ENCODE data around the gene TMPRSS5.
"Not testable (repeated sequence)": the region's sequence is repeated elsewhere in the genome, so short reads cannot be mapped to it uniquely, and the experiment has no call there.

Gene TMPRSS5

GRCh38 chr11:113715882-113716625 is 9.9 kb upstream of the TMPRSS5 start:
- no peaks in the 10 kb centered on the region for H3K9me3 ChIP-seq (ENCODE audit: severe bottlenecking)
- no peak overlapping the region for H3K4me3 ChIP-seq (ENCODE audit: severe bottlenecking)
- no peak for DNase-seq (ENCODE audit: low spot score)
- TF ChIP-seq CTCF (IDR thresholded peaks at IDR 0.05; ENCODE audit: poor library complexity, severe bottlenecking): no peak
- ATAC-seq (ENCODE audit: low read depth): no peak
- H3K27me3 ChIP-seq (ENCODE audit: insufficient read depth, poor library complexity, severe bottlenecking): no peaks in the 10 kb centered on the region
- no peak overlapping the region for H3K27ac ChIP-seq (ENCODE audit: poor library complexity, severe bottlenecking)
- H3K36me3 ChIP-seq (ENCODE audit: low read depth): no peaks in the 10 kb centered on the region
- H3K4me1 ChIP-seq (ENCODE audit: insufficient read depth, poor library complexity, severe bottlenecking): no peaks in the 10 kb centered on the region

- Histone ChIP-seq H3K36me3 (ENCODE audit: low read depth) (no peaks in the 10 kb centered on the region), H3K27me3 (ENCODE audit: insufficient read depth, poor library complexity, severe bottlenecking) (no peaks in the 10 kb centered on the region), H3K9me3 (ENCODE audit: severe bottlenecking) (no peaks in the 10 kb centered on the region), H3K4me1 (ENCODE audit: insufficient read depth, poor library complexity, severe bottlenecking) (no peaks in the 10 kb centered on the region), H3K27ac (ENCODE audit: poor library complexity, severe bottlenecking) (no peak overlapping the region), H3K4me3 (ENCODE audit: severe bottlenecking) (no peak overlapping the region)
- no peak for TF ChIP-seq CTCF (IDR thresholded peaks at IDR 0.05; ENCODE audit: poor library complexity, severe bottlenecking)
- ATAC-seq (ENCODE audit: low read depth): no peak
- no peak for DNase-seq (ENCODE audit: low spot score)
Measured at GRCh38 chr11:113715273-113715672, 9.2 kb upstream of the TMPRSS5 start.

- H3K4me1 ChIP-seq (ENCODE audit: insufficient read depth, poor library complexity, severe bottlenecking): no peaks in the 10 kb centered on the region
- no peak overlapping the region for H3K27ac ChIP-seq (ENCODE audit: poor library complexity, severe bottlenecking)
- no peaks in the 10 kb centered on the region for H3K27me3 ChIP-seq (ENCODE audit: insufficient read depth, poor library complexity, severe bottlenecking)
Measured at GRCh38 chr11:113710989-113711388, 4.9 kb upstream of the TMPRSS5 start.

GRCh38 chr11:113703551-113703950 is 2.6 kb downstream of the TMPRSS5 start:
- not testable (repeated sequence) for H3K27me3 ChIP-seq (ENCODE audit: insufficient read depth, poor library complexity, severe bottlenecking); H3K27ac ChIP-seq (ENCODE audit: poor library complexity, severe bottlenecking); H3K4me3 ChIP-seq (ENCODE audit: severe bottlenecking); ATAC-seq (ENCODE audit: low read depth); H3K36me3 ChIP-seq (ENCODE audit: low read depth); H3K4me1 ChIP-seq (ENCODE audit: insufficient read depth, poor library complexity, severe bottlenecking); DNase-seq (ENCODE audit: low spot score); H3K9me3 ChIP-seq (ENCODE audit: severe bottlenecking)

More at GRCh38 chr11:113710989-113711388, 4.9 kb upstream of the TMPRSS5 start:
- no peak overlapping the region for H3K4me3 ChIP-seq (ENCODE audit: severe bottlenecking)
- DNase-seq (ENCODE audit: low spot score) (no peak), ATAC-seq (ENCODE audit: low read depth) (no peak)
- H3K9me3 ChIP-seq (ENCODE audit: severe bottlenecking): no peaks in the 10 kb centered on the region
- H3K36me3 ChIP-seq (ENCODE audit: low read depth): no peaks in the 10 kb centered on the region
- TF ChIP-seq CTCF (IDR thresholded peaks at IDR 0.05; ENCODE audit: poor library complexity, severe bottlenecking): no peak

GRCh38 chr11:113701491-113701890 is 4.6 kb downstream of the TMPRSS5 start:
- no peak overlapping the region for H3K4me3 ChIP-seq (ENCODE audit: severe bottlenecking)
- no peak for TF ChIP-seq CTCF (IDR thresholded peaks at IDR 0.05; ENCODE audit: poor library complexity, severe bottlenecking)
- no peaks in the 10 kb centered on the region for H3K9me3 ChIP-seq (ENCODE audit: severe bottlenecking)
- no peak for ATAC-seq (ENCODE audit: low read depth)
- DNase-seq (ENCODE audit: low spot score): no peak
- no peaks in the 10 kb centered on the region for H3K4me1 ChIP-seq (ENCODE audit: insufficient read depth, poor library complexity, severe bottlenecking)
- H3K27me3 ChIP-seq (ENCODE audit: insufficient read depth, poor library complexity, severe bottlenecking): no peaks in the 10 kb centered on the region
- no peaks in the 10 kb centered on the region for H3K36me3 ChIP-seq (ENCODE audit: low read depth)
- H3K27ac ChIP-seq (ENCODE audit: poor library complexity, severe bottlenecking): no peak overlapping the region
